ENCODE data around the gene ERICH2. TPM values are rescaled to one million over a fixed set of nuclear protein-coding genes. Genes with fewer than 3 reads are reported as not detected.

ERICH2 gene
- total and polyA plus RNA-seq, 2 of the 13 experiments (the other 11 are each of a cell fraction or from before 2014, with no cell fraction given): not detected

DNA sequence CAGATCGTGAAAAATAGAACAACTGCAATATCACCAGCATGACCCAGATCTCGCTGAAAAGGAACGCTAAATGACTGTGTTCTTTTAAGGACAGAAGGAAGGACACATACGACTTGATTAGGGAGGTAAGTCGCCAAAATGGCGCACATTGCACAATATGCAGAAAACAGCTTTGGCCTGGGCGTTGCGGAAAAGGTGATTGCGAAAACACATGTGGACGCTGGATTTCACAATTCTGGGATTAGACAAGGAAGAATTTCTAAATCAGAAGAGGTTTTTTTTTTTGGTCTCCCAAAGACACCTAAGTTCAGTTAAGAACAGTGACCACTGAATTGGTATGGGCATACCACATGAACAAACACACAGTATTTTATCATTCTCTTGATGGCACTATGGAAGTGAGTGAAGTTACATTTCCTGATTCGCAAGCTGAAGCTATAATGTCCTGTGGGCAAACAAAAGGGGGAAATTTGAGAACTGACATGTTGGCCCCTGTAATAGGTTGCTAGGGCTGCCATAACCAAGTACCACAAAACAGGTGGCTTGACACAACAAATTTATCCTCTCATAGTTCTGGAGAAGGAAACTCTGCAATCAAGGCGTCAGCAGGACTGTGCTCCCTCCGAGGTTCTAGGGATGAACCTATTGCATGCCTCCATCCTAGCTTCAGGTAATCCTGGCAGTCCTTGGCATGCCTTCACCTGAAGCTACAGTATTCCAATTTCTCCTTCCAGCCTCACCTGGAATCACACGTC lies 25.8 kb upstream of the ERICH2 start (continued):
- TF ChIP-seq, protein P1, sequence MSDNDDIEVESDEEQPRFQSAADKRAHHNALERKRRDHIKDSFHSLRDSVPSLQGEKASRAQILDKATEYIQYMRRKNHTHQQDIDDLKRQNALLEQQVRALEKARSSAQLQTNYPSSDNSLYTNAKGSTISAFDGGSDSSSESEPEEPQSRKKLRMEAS (IDR thresholded peaks at IDR 0.05): peak; percentile 62; the same call in 1 of the 2 replicates
- TF ChIP-seq, protein P2, sequence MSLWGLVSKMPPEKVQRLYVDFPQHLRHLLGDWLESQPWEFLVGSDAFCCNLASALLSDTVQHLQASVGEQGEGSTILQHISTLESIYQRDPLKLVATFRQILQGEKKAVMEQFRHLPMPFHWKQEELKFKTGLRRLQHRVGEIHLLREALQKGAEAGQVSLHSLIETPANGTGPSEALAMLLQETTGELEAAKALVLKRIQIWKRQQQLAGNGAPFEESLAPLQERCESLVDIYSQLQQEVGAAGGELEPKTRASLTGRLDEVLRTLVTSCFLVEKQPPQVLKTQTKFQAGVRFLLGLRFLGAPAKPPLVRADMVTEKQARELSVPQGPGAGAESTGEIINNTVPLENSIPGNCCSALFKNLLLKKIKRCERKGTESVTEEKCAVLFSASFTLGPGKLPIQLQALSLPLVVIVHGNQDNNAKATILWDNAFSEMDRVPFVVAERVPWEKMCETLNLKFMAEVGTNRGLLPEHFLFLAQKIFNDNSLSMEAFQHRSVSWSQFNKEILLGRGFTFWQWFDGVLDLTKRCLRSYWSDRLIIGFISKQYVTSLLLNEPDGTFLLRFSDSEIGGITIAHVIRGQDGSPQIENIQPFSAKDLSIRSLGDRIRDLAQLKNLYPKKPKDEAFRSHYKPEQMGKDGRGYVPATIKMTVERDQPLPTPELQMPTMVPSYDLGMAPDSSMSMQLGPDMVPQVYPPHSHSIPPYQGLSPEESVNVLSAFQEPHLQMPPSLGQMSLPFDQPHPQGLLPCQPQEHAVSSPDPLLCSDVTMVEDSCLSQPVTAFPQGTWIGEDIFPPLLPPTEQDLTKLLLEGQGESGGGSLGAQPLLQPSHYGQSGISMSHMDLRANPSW (CRISPR knock-in tag; IDR thresholded peaks at IDR 0.05; ENCODE audit: borderline replicate concordance): 0 out of 2 replicates have a peak, but pooled peaks have one; percentile 45
- TF ChIP-seq ZBTB20 (CRISPR knock-in tag; IDR thresholded peaks at IDR 0.05; ENCODE audit: borderline replicate concordance, low read depth): no peak
- 0 out of 2 replicates have a peak, but pooled peaks have one; percentile 16 for TF ChIP-seq PPARG (CRISPR knock-in tag; conservative IDR thresholded peaks at IDR 0.05)
- no peak for TF ChIP-seq GTF2F1 (IDR thresholded peaks at IDR 0.05; ENCODE audit: low read length)
- no peak for TF ChIP-seq CCAR2 (optimal IDR thresholded peaks at IDR 0.05; ENCODE audit: low read depth, low read length)
- TF ChIP-seq, protein P3, sequence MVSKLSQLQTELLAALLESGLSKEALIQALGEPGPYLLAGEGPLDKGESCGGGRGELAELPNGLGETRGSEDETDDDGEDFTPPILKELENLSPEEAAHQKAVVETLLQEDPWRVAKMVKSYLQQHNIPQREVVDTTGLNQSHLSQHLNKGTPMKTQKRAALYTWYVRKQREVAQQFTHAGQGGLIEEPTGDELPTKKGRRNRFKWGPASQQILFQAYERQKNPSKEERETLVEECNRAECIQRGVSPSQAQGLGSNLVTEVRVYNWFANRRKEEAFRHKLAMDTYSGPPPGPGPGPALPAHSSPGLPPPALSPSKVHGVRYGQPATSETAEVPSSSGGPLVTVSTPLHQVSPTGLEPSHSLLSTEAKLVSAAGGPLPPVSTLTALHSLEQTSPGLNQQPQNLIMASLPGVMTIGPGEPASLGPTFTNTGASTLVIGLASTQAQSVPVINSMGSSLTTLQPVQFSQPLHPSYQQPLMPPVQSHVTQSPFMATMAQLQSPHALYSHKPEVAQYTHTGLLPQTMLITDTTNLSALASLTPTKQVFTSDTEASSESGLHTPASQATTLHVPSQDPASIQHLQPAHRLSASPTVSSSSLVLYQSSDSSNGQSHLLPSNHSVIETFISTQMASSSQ (IDR thresholded peaks at IDR 0.05; ENCODE audit: low read depth): peak; percentile 15; the same call in 1 of the 2 replicates
- TF ChIP-seq, protein P3 (CRISPR knock-in tag; IDR thresholded peaks at IDR 0.05; ENCODE audit: borderline replicate concordance): peak; percentile 57; the same call in 1 of the 2 replicates
- peak; percentile 91 for TF ChIP-seq ELF3 (CRISPR knock-in tag; IDR thresholded peaks at IDR 0.05)
- TF ChIP-seq ZNF678 (CRISPR knock-in tag; IDR thresholded peaks at IDR 0.05): no peak
- TF ChIP-seq, protein P4, sequence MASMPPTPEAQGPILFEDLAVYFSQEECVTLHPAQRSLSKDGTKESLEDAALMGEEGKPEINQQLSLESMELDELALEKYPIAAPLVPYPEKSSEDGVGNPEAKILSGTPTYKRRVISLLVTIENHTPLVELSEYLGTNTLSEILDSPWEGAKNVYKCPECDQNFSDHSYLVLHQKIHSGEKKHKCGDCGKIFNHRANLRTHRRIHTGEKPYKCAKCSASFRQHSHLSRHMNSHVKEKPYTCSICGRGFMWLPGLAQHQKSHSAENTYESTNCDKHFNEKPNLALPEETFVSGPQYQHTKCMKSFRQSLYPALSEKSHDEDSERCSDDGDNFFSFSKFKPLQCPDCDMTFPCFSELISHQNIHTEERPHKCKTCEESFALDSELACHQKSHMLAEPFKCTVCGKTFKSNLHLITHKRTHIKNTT (CRISPR knock-in tag; IDR thresholded peaks at IDR 0.05): no peak
- TF ChIP-seq RAD51 (IDR thresholded peaks at IDR 0.05; ENCODE audit: borderline replicate concordance): no peak
- TF ChIP-seq ZNF180 (CRISPR knock-in tag; IDR thresholded peaks at IDR 0.05; ENCODE audit: borderline replicate concordance, low read depth): no peak
- TF ChIP-seq FOXK1 (CRISPR knock-in tag; IDR thresholded peaks at IDR 0.05; ENCODE audit: borderline replicate concordance, low read depth): peak; percentile 90
- TF ChIP-seq ZNF720 (CRISPR knock-in tag; IDR thresholded peaks at IDR 0.05): no peak
- TF ChIP-seq, protein P5, sequence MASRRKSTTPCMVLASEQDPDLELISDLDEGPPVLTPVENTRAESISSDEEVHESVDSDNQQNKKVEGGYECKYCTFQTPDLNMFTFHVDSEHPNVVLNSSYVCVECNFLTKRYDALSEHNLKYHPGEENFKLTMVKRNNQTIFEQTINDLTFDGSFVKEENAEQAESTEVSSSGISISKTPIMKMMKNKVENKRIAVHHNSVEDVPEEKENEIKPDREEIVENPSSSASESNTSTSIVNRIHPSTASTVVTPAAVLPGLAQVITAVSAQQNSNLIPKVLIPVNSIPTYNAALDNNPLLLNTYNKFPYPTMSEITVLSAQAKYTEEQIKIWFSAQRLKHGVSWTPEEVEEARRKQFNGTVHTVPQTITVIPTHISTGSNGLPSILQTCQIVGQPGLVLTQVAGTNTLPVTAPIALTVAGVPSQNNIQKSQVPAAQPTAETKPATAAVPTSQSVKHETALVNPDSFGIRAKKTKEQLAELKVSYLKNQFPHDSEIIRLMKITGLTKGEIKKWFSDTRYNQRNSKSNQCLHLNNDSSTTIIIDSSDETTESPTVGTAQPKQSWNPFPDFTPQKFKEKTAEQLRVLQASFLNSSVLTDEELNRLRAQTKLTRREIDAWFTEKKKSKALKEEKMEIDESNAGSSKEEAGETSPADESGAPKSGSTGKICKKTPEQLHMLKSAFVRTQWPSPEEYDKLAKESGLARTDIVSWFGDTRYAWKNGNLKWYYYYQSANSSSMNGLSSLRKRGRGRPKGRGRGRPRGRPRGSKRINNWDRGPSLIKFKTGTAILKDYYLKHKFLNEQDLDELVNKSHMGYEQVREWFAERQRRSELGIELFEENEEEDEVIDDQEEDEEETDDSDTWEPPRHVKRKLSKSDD (CRISPR knock-in tag; IDR thresholded peaks at IDR 0.05; ENCODE audit: low read depth): no peak
- TF ChIP-seq HHEX (CRISPR knock-in tag; IDR thresholded peaks at IDR 0.05): no peak
- no peak for TF ChIP-seq ONECUT2 (CRISPR knock-in tag; IDR thresholded peaks at IDR 0.05)
- no peak for TF ChIP-seq ZNF510 (CRISPR knock-in tag; IDR thresholded peaks at IDR 0.05; ENCODE audit: low read depth)
